ENCODE results near the gene PPM1H.

GRCh38 chr12:62640910-62641448 is 294.0 kb downstream of the PPM1H start:
- TF ChIP-seq CTCF (IDR thresholded peaks at IDR 0.05) = no peak
- TF ChIP-seq EZH2 (IDR thresholded peaks at IDR 0.05; ENCODE audit: borderline replicate concordance, insufficient read depth, low read depth, low read length, poor library complexity, severe bottlenecking) = no peak

Measured in B cell (primary cell).